C1 segment of cervical spinal cord (tissue), 14 donors: Measurements from ENCODE around the gene LY6G5B.
A peak's percentile ranks its signal among the peaks of the same experiment; 100 is the strongest.

ENCODE experiments used
- DNase-seq, 14 donors: peaks; one replicate each; lab custom pipeline; 2025; lab: John Stamatoyannopoulos, UW

Gene LY6G5B

GRCh38 chr6:31662124-31662723, 7.6 kb upstream of the LY6G5B start:
- DNase-seq: no peak

GRCh38 chr6:31663126-31663960, 6.4 kb upstream of the LY6G5B start:
- no peak for DNase-seq

- peak in 2 of 14 donors; percentile 18 to 24 for DNase-seq
Measured at GRCh38 chr6:31663961-31664789, 5.6 kb upstream of the LY6G5B start.

GRCh38 chr6:31664790-31665500, 4.8 kb upstream of the LY6G5B start, which contains the start of gene GPANK1:
Gene GPANK1, minus strand, starts transcription at chr6:31664997. Its CDS starts 519 bp downstream, at chr6:31664478.
- DNase-seq: peak; percentile 4 to 92 (median 82)

GRCh38 chr6:31665501-31666336, 4.1 kb upstream of the LY6G5B start, which contains the start of gene CSNK2B:
Gene CSNK2B, plus strand, starts transcription at chr6:31666080. Its CDS starts 752 bp downstream, at chr6:31666832.
- DNase-seq: peak; percentile 92 to 99 (median 98)

- DNase-seq: no peak
Measured at GRCh38 chr6:31666337-31666965, 3.3 kb upstream of the LY6G5B start.

- no peak for DNase-seq
Measured at GRCh38 chr6:31676322-31676903, 6.6 kb downstream of the LY6G5B start.

GRCh38 chr6:31676904-31677303, 7.1 kb downstream of the LY6G5B start:
- no peak for DNase-seq

- no peak for DNase-seq
Measured at GRCh38 chr6:31677955-31678354, 8.2 kb downstream of the LY6G5B start.

- peak; percentile 6 to 77 (median 58) for DNase-seq
Measured at GRCh38 chr6:31680226-31681134, 10.7 kb downstream of the LY6G5B start, which contains the start of gene LY6G5C. Gene LY6G5C, minus strand, starts transcription at chr6:31681067. Its CDS starts 694 bp downstream, at chr6:31680373.

GRCh38 chr6:31681135-31681671, 11.4 kb downstream of the LY6G5B start:
- DNase-seq: peak in 7 of 14 donors; percentile 13 to 59 (median 33)

GRCh38 chr6:31683591-31683990, 13.8 kb downstream of the LY6G5B start:
- DNase-seq: no peak

- no peak for DNase-seq
Measured at GRCh38 chr6:31686483-31686882, 16.7 kb downstream of the LY6G5B start.

GRCh38 chr6:31687321-31687720, 17.5 kb downstream of the LY6G5B start:
- no peak for DNase-seq

GRCh38 chr6:31687860-31688693, 18.3 kb downstream of the LY6G5B start:
- no peak for DNase-seq

GRCh38 chr6:31689249-31690110, 19.7 kb downstream of the LY6G5B start:
- no peak for DNase-seq
